GM18861 (cell line): Measurements from ENCODE around the gene ABT1.

Experiments
- ATAC-seq: cut with Tn5 transposase; IDR thresholded peaks from one replicate; pipeline ENCODE4 v1.9.1; 2021; ENCODE audit not compliant: unreplicated experiment

Gene ABT1

DNA sequence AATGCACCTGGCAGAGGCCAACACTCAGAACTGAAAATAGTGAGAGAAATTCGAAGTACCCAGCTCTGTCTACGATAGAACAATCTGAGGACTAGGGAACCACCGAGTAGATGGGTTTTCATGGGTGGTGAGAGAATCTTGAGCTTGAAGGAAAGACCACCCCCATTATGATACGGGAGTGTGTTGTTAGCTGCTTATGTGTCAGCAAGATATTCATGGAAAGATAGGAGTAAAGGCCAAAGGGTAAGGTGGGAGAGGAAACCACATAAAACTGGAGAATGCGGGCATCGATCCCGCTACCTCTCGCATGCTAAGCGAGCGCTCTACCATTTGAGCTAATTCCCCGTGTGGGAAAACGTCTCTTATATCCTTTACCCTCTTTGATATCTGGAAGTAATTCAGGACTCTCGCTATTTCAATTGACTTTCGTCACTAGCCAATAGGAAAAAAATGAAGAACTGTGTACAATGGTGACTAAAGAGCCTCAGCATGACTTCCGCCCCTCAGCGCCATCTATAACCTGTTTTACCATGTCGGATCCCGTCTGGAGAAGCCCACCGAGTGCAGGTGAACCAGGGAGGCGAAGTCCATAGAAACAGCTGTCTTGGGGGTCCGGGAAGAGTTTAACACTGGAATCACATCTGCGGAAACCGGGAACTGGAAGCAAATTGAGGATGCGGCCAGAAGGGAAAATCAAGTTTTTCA, 25.0 kb upstream of the ABT1 start:
- no peak for ATAC-seq

DNA sequence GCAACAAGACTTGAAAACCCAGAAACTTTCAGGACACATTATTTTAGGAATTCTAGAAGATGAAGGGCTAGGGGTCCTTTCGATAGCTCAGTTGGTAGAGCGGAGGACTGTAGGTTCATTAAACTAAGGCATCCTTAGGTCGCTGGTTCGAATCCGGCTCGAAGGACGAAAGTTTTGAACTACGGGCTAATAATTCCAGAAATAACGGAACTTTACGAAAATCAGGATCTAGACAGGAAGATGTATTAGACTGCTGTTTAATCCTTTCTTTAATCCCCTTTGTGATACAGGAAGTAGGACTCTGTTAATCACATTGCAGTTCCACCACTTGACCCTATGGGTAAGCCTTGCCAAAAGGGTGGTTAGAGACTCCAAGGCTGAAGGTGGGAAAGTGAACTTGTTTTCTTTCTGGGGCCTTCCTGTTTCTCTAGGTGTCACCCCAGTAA, 21.2 kb upstream of the ABT1 start:
- ATAC-seq = no peak

DNA sequence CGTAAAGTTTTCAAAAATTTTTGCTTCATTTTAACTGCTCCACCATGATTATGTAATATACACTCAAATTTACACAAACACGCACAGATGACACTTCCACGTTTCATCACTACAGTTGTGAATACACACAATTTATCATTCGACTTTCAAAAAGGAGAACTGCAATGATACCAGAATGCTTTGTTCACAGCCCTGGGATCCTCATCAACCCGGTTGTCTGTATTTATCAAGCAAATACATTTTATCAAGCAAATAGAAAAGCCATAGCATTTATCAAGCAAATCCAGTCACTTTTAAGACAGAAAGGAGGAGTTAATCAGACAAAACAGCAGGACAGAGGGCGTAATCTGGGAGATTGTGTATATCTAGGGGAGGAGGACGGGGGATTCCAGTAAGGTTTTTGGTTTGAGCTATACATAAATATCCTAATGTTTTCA, 20.3 kb upstream of the ABT1 start:
- ATAC-seq = no peak

DNA sequence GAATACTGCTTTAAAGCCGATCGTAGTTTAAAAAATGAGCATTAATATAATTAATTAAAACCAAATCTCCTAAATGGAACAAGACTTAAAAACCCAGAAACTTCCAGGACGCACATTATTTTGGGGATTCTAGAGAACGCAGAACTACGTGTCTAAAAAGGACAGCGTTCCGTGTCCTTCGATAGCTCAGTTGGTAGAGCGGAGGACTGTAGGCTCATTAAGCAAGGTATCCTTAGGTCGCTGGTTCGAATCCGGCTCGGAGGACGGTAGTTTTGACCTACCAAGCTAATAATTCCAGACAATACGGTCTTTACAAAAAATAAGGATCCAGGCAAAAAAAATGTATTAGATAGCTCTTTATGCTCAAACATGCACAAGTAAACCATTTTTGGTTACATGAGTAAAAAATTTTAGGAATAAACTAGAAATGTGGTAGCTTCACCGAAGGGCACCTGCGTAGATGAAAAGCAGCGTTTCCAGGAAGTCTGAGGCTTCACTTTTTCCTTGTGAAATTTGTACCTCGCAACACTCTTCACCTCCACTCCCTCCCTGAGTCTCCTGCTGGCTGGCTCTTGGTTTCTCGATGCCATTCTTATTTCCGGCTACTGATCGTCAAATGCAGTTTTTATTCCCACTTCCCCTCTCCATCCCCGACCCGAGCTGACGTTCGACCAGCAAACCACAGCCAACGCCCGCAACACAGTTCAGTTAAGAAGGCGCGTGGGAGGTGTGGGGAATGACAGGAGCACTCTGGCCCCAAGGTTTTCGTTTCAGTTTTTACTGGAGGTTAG, 19.6 kb upstream of the ABT1 start:
- no peak for ATAC-seq

DNA sequence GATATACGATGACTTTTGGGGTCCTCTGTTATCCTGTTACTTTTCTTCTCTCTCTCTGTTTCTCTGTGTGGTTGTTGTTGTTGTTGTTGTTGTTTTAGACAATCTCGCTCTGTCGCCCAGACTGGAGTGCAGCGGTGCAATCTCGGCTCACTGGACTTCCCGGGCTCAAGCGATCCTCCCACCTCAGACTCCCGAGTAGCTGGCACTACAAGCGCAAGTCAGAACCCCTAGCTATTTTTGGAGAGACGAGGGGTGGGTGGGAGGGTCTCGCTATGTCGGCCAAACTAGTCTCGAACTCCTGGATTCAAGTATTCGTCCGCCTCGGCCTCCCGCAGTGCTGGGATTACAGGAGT, 19.1 kb upstream of the ABT1 start:
- ATAC-seq = no peak

GRCh38 chr6:26578279-26578678, 18.5 kb upstream of the ABT1 start:
- ATAC-seq = no peak

GRCh38 chr6:26578741-26579140, 18.0 kb upstream of the ABT1 start:
- no peak for ATAC-seq

GRCh38 chr6:26581164-26581915, 15.4 kb upstream of the ABT1 start:
- no peak for ATAC-seq

GRCh38 chr6:26588965-26589364, 7.8 kb upstream of the ABT1 start:
- ATAC-seq = no peak

DNA sequence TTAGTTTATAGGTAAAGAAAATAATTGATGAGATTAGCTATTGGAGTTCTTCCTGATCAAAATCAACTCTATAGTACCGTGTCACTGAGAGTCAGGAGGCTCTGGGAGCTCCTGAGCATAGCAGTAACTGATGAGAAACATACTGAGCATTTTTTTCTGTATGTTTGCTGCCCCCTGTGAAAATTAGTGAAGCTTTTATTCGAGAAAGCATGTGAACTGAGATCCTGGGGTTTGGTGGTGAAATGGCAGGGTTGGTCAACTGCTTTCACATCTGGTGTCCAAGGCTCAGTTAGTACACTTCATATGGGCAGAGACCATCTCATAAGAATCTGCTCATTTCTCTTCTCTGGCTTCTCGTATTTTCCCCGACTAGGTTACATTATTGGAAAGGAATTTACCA, 4.1 kb upstream of the ABT1 start:
- no peak for ATAC-seq

- no peak for ATAC-seq
Measured at GRCh38 chr6:26593278-26594130, 3.2 kb upstream of the ABT1 start.

DNA sequence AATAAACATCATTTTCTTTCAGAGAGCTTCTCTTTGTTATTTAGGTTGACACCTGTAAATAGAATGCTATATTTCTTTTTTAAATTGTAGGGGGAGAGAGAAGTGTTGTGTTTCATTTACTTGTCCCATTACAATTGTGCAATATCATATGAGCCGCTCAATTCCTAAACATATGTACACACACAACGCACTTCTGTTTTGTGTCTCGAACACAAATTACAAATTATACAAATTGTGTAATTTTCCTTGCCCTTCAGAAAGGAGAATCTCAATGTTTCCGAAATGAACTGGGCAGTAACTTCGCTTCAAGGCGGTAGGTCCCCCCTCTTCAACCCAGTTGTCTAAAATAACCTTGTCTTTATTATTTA, 2.6 kb upstream of the ABT1 start:
- ATAC-seq = no peak

GRCh38 chr6:26594730-26595632, 1.8 kb upstream of the ABT1 start:
- ATAC-seq = no peak

- ATAC-seq = peak; percentile 70
Measured at GRCh38 chr6:26595669-26596269, 984 bp upstream of the ABT1 start.

DNA sequence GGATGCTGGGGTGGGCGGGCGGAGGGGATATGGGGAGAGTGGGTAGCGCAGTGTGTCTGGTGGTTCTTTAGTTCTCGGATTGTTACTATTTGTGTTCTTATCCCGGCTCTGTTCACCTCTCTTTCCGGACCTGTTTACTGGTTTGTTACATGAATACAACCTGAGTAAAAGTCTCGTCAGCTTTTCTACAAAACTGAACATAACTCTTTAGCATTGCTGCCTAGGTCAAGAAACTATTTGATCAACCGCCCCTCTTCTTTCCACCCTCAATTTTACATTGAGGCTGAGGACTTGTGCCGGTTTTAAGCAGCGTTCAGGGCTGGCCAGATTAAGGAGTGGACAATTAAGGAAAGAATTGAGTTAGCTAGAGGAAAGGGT, 625 bp downstream of the ABT1 start:
- no peak for ATAC-seq

GRCh38 chr6:26597821-26598220, 1.1 kb downstream of the ABT1 start:
- no peak for ATAC-seq

- no peak for ATAC-seq
Measured at GRCh38 chr6:26598267-26598666, 1.5 kb downstream of the ABT1 start.

DNA sequence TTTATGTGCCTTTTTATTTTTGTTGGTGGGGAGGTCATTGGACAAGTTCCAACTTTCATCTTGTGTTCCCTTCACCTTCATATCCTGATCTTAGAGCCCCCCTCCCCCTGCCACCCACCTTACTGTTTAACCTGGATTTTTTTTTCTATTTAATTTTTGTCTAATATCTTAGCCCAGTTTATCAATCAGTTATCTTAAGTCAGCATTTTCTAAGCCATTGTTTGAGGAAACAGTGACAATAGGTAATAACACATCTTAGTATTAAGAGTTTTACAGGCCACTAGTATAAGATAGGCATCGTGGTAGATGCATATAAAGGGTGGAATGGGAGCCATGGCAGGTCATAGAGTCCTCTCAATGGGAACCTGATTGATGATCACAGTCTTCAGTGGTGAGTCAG, 2.4 kb downstream of the ABT1 start:
- no peak for ATAC-seq

DNA sequence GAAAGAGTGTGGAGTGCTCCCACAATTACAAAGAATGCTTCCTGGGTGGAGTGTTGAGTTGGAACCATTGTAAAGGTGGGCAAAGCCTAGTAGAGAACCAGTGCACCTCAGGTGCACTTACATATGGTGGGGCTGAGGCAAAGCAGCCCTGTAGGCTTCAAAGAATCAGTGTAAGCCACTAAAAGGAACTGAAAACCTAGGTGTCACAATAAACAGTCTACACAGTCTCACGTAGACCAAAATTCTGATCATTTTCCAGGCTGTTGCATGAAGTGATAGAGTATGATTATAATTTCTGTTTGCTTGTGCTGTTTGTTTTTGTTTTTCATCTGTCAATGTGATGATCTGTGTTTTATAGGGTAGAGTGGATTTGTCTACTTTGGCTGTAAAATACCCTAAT, 2.8 kb downstream of the ABT1 start:
- ATAC-seq = no peak

GRCh38 chr6:26600759-26601158, 4.0 kb downstream of the ABT1 start:
- ATAC-seq = no peak
